ENCODE data around the gene CALY. TPM values are rescaled to one million over a fixed set of nuclear protein-coding genes. Genes with fewer than 3 reads are reported as not detected.

CALY gene
- total and polyA plus RNA-seq, 7 donors, result 0.05 TPM; not detected in 6

GRCh38 chr10:133328358-133329343 lies 8.0 kb downstream of the CALY start:
- intact Hi-C loops (cut with DNase I), result loop anchor here (2.0 to 10.0 kb wide), 3 partner anchors 66 to 279 kb away; partner anchors contain the start of gene MTG1 (in 1 of the 2)
- 73 to 83% (median 79%) methylated on average over 15 of the region's 15 CpGs for WGBS, 3 donors
- no peak for TF ChIP-seq CTCF (IDR thresholded peaks at IDR 0.05)
- DNase-seq (peak in 1 of 2 donors; percentile 35), ATAC-seq (no peak)
- Histone ChIP-seq H3K4me3 (no peak overlapping the region), H3K36me3 (ENCODE audit: insufficient read depth in 1 of 2, low read depth in 1 of 2) (no peaks in the 10 kb centered on the region), H3K4me1 (no peaks in the 10 kb centered on the region), H3K9me3 (no peaks in the 10 kb centered on the region), H3K27me3 (ENCODE audit: insufficient read depth in 3 of 3, low read length in 2 of 3) (peaks cover 0 to 76% (median 30%) of the 10 kb centered on the region in 3 donors), H3K27ac (no peak overlapping the region)

- H3K9me3 ChIP-seq, result no peaks in the 10 kb centered on the region
- peak in 1 of 2 donors; percentile 42 for DNase-seq
- WGBS, 3 donors, result 40 to 56% (median 41%) methylated on average over 11 to 12 of the region's 12 CpGs
- H3K27me3 ChIP-seq (ENCODE audit: insufficient read depth in 3 of 3, low read length in 2 of 3), result peaks cover 0 to 75% (median 28%) of the 10 kb centered on the region in 3 donors
- no peaks in the 10 kb centered on the region for H3K4me1 ChIP-seq
- no peak for TF ChIP-seq CTCF (IDR thresholded peaks at IDR 0.05)
- intact Hi-C loops (cut with DNase I), result loop anchor here (2.0 to 10.0 kb wide), 3 partner anchors 67 to 279 kb away; partner anchors contain the start of gene MTG1 (in 1 of the 2)
- H3K27ac ChIP-seq, result no peak overlapping the region
- ATAC-seq, result no peak
- no peaks in the 10 kb centered on the region for H3K36me3 ChIP-seq (ENCODE audit: insufficient read depth in 1 of 2, low read depth in 1 of 2)
- H3K4me3 ChIP-seq, result no peak overlapping the region
Measured at GRCh38 chr10:133327651-133328357, 8.9 kb downstream of the CALY start.

- ATAC-seq (no peak), DNase-seq (peak in 1 of 2 donors; percentile 44)
- Histone ChIP-seq H3K4me1 (no peaks in the 10 kb centered on the region), H3K27ac (no peak overlapping the region), H3K4me3 (no peak overlapping the region), H3K27me3 (ENCODE audit: insufficient read depth in 3 of 3, low read length in 2 of 3) (peaks cover 0 to 67% (median 24%) of the 10 kb centered on the region in 3 donors), H3K9me3 (no peaks in the 10 kb centered on the region), H3K36me3 (ENCODE audit: insufficient read depth in 1 of 2, low read depth in 1 of 2) (no peaks in the 10 kb centered on the region)
- intact Hi-C loops (cut with DNase I), result loop anchor here (5.0 to 10.0 kb wide), 2 partner anchors 68 to 280 kb away; partner anchors contain the start of gene MTG1 (in 1 of the 2)
- WGBS, 3 donors, result 28 to 36% (median 30%) methylated on average over 27 to 28 of the region's 28 CpGs
- no peak for TF ChIP-seq CTCF (IDR thresholded peaks at IDR 0.05)
Measured at GRCh38 chr10:133326745-133327650, 9.7 kb downstream of the CALY start.

- H3K4me3 ChIP-seq, result peak overlapping the region; percentile 51
- intact Hi-C loops (cut with DNase I), result loop anchor here (5.0 to 10.0 kb wide), 2 partner anchors 69 to 281 kb away; partner anchors contain the start of gene MTG1 (in 1 of the 2)
- H3K27ac ChIP-seq, result no peak overlapping the region
- 22 to 40% (median 31%) methylated on average over 9 of the region's 9 CpGs for WGBS, 3 donors
- no peak for DNase-seq
- H3K36me3 ChIP-seq (ENCODE audit: insufficient read depth in 1 of 2, low read depth in 1 of 2), result no peaks in the 10 kb centered on the region
- no peak for ATAC-seq
- no peak for TF ChIP-seq CTCF (IDR thresholded peaks at IDR 0.05)
- no peaks in the 10 kb centered on the region for H3K4me1 ChIP-seq
- no peaks in the 10 kb centered on the region for H3K9me3 ChIP-seq
- peaks cover 0 to 63% (median 25%) of the 10 kb centered on the region in 3 donors for H3K27me3 ChIP-seq (ENCODE audit: insufficient read depth in 3 of 3, low read length in 2 of 3)
Measured at GRCh38 chr10:133326223-133326551, 10.5 kb downstream of the CALY start.

Measured in psoas muscle (tissue), 8 donors.